Stimulated activated CD8-positive, alpha-beta memory T cell treated with anti-CD3 and anti-CD28 coated beads, Interleukin-12 subunit alpha, Interleukin-12 subunit beta, amount 100 ng/mL, for 24 hours (primary cell): ENCODE data around the gene TIGIT.

Experiments used
- DNase-seq: peaks from one replicate; pipeline ENCODE4 v3.0.0-alpha.2; 2020; ENCODE audit errors: extremely low read depth

TIGIT gene

DNA sequence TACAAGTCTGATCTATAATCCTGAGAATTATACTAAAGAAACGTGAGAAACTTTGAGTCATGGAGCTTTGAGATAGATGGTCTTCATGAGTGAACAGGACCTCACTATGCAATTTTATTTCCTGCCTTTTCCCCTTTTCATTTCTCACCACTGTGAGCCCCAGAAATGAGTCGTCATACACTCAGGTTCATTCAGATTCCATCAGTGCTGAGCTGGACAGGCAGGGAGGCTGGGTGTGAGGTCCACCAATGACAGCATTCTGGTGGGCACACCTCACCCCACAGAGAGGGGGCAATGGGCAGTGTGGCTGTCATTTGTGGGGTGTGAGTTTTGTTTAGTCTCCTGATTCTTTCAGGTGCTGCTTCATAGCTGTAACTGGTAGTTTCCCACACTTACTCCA lies 16.9 kb downstream of the TIGIT start:
- DNase-seq, result no peak

DNA sequence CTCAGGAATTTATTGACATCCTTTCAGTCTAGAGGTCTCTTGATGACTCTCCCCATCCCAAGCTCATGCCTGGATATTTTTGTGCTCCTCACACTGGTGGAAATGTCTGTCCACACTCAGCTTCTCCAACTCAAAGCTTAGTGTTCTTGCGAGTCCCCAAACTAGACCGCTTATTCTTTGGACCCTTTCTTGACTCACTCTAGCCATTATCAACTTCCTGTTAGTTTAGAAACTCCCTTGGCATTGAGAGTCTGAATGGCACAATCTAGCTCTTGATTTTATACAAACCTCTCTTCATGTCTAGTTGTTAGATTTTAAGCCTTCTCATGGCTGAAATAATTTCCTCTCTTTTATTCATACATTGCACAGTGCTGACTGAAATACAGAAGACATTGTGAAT lies 19.6 kb downstream of the TIGIT start:
- DNase-seq, result no peak

DNA sequence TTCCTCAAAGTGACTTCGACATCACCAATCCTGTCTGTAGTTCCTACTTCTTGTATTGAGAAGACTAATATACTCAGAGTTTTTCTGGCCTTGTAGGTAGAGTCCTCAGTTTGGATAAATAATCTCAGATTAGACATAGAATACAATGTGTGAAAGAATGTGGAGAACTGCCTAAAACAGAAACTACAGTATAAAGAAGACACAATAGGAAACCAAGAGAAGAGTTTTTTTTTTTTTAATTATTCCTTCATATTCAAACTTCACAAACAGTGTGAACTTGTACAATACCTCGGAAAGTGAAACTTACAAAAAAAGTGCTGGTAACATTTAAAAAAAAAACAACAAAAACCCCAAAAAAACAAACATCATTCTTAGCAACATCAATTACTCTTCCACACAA lies 20.5 kb downstream of the TIGIT start:
- no peak for DNase-seq

DNA sequence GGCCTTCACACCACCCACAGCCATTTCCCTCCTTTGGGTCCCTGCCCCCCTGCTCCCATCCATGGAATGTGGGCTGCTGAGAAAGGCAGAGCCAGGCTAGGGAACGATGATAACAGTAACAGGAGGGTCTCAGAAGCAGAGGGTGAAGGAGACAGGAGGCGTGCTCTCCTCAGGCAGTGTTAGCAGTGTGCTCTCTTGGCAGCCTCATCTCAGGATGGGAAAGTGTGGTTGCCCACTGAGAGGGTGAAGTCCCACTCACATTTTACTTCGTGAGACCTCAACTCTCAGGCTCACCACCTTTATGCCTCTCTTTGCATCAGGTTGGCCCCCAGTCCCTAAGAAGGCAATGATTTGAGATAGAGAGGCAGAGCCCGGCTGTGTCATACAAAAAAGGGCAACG lies 24.5 kb downstream of the TIGIT start:
- no peak for DNase-seq

DNA sequence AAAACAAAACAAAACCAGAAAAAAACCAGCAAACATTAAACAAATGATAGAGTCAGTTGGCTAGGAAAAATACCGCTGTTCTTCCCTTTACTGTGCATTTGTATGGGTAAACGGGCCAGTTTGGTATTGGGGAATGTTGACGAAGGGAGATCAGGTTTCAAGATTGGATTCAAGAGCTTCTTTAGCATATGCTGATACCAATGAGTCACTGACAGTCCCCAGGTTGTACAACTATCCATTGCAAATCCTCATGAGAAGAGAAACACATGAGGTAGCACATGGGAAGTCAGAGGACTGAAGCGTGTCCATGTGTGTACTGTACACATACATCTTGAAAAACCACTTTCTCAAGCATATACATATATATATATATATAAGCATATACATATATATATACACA lies 25.6 kb downstream of the TIGIT start:
- no peak for DNase-seq

DNA sequence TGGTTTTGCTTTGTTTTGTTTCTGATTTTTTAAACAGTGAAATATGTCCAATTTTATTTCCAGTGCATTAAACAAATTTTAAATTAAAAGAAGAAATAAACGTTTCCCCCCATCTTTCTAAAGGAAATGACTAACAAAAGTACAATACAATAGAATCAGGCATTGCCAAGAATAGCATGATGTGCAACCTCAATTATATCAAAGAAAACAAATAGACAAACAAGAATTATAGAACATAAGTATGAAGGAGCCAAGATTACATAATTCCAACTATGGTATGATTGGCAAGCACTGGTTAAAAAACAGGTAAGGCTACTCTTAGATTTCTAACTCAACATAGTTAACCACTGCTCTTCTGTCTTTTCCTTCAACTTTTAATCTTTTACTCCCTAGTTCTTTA lies 26.4 kb downstream of the TIGIT start:
- DNase-seq, result no peak

DNA sequence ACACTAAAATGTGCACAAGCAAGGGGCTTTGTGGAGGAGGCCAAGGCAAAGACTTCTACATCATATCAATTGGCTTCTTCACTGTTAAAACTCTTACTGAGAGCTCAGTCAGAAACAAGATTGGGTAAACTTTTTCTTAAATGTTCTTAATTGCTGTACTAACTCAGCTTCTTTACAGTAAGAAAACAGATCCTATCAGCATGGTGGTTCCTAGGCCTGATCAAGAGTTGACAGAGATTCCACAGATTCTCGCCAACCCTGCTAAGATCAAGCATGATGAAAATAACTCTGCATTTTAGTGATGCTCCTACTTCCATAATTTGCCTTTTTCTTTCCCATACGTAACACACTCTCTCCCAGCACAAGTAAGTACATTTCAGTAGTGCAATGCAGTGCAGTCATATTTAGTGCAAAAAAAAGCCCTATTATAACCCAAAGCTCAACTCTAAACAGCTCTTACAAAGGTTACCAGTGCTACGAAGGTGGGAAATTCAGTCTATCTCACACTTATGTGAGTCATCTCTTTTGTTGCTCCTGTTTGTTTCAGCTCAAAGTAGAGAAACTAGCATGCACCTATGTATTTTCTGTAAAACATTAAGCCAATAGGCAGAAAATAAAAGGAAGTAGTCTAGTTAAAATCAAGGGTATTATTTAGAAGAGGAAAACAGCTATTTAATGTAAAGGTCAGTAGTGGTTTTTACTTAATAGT lies 29.9 kb downstream of the TIGIT start:
- no peak for DNase-seq

DNA sequence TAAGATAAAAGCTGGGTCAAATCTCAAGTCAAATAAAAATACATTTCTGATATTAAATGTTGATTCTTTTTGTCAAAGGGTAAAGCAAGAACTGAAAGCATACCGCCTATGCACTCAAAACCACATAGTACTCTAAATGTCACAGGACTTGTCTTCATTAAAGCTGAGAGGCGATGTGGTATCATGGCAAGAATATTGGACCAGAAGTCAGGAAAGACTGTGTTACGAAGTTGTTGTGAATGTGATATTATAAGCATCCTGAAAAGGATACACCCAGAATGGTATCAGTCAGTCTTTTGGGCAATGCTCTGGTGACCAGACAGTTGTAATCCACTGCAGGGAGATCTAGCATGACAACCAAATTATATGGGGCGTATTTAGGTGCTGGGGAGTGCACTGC lies 33.8 kb downstream of the TIGIT start:
- no peak for DNase-seq

DNA sequence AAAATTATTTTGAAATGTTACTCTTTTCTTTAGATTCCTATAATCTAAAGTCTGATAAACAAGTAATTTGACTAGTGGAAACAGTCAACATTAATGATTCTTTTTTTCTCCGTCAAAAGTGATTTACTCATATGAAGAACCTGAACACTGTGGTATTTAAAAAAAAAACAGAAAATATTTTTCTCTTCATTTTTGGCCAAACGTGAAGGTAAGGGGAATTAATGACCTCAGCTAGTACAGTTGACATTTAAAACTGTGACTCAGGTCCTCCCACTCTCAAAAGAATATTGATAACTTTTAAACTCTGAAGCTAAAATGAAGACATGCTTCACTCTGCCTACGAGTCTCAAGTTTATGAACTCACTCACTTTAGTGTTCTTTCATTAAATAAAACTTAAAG lies 34.5 kb downstream of the TIGIT start:
- no peak for DNase-seq

DNA sequence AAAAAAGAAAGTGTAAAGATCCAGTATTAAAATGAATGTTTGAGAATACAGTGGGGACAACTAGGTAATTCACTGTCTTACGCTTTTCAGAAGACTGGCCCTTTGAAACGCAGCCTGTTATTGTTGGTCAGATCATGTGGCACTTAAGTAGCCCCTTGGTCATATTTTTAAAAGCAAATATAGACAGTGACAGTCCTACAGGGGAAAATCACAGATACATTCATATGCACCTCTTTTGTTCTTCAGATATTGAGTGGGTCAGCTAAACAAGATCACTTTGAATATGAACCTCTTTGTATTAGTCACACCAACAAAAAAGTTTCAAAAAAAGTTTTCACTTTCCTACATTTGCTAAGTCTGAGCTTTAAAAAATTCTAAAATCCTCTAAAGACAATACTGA lies 36.0 kb downstream of the TIGIT start:
- no peak for DNase-seq

DNA sequence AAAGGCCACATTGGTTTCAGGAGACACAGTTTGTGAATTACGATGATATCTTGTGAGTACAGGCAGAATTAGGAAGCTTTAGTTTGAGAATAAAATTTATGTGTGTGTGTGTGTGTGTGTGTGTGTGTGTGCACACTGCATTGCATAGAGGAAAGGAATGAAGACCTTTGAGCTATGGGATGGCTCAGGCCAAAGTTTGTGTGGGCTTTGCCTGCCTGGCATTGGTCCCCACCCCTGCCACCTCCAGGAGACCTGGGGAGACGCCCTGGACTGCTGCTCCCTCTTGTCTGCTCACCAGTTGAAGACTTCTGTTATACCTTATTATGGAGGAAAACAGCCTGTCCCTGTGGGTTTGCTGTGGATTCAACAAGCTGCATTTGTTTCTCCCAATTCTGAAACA lies 37.2 kb downstream of the TIGIT start:
- DNase-seq, result no peak

DNA sequence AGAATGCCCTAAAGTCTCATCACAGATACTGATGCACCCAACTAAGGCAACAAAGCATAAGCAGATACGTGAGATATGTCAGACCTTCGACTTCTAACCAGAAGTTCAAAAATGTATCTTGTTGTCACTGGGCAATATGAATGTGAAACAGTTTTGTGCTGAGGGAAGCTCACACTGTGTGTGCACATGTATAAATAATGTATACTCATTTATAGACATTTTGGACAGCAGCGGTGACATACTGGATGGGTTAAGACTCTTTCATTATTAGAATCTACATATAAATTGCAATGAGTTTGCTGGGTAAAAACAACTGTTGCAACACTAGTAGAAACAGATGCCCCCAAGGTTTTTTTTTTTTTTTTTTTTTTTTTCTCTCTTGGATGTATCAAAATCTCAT lies 37.9 kb downstream of the TIGIT start:
- no peak for DNase-seq

DNA sequence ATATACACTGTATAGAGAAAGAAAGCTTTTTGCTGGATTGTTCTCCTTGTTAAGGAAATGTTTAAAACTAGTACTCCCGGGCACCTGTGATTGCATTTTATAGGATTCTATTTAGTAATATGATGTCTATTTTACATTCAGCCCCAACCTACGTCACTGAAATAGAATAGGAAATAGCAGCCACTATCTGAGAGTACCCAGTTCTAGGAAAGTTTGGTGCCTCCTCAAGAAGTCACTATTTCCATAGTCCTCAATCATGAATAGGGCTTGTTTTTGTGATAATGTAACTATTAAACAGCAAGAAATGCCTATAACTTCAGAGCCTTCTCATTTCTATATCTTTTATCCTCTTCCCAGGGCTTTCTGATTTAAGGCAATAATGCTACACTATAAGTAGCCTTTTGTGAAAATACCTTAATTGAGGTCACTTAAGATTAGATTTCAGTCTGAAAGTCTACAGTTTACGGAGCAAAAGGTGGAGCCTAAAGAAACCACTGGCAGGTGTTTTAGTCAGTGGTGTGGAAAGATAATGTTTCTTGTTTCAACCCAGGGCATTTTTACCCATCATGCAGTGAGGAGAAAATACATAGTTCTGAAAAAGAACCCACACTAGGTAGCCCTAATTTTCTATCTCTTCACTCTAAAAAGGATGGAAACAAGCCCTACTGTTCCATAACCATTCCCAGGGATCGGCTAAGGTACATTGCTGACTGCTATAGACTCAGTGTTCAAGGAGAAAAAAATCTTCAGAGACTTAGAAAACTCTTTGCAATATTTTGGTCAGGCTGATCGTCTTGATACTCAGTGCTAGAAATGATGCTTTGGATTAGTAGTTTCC lies 38.7 kb downstream of the TIGIT start:
- DNase-seq, result no peak

DNA sequence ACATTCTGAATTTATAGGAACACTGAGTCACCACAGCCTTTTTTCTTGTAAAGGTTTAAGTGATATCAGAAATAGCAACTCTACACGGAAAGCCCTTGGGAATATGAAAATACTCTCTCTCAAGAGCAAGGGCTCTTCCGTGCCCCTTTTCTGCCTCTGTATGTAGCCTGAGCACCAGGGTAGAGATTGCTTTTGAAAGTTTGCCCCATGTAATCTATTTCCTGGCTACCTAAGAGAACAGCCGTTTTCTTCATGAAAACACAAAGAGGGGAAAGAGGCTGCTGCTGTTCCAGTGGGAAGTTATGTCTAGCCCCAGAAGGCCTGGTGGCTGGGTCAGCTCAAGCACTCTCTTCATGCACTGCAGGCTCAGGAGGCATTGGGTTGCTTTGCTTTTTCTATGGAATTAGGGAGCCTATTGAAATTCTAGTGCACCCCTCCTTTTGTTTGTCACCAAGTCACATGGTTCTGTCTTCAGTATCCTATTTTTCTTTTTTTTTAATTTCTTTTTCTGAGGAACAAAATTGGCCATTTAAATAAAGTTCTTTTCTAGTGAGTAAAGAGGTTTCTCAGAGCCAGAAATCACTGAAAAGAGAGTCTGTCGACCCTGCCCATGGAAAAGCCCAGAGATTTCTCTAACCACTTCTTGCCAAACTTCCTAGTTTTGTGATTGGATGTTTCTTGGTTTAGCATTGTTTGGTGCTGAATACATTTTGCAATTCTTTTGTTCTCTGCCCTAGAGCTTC lies 39.5 kb downstream of the TIGIT start:
- DNase-seq, result no peak

DNA sequence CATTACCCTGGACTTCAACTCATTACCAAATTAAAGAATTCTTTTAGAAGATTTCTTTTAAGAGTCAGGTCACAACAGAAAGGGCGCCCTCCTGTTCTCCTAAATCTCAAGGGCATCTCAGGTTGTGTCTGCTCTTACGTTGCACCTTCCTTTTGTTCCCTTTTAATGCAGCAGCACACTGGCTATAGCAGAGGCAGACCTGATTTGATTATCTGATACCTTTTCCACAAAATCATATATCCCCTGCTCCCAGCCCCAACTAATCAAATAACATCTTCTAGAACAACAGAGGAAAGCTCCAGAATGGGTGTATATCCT lies 40.1 kb downstream of the TIGIT start:
- no peak for DNase-seq

DNA sequence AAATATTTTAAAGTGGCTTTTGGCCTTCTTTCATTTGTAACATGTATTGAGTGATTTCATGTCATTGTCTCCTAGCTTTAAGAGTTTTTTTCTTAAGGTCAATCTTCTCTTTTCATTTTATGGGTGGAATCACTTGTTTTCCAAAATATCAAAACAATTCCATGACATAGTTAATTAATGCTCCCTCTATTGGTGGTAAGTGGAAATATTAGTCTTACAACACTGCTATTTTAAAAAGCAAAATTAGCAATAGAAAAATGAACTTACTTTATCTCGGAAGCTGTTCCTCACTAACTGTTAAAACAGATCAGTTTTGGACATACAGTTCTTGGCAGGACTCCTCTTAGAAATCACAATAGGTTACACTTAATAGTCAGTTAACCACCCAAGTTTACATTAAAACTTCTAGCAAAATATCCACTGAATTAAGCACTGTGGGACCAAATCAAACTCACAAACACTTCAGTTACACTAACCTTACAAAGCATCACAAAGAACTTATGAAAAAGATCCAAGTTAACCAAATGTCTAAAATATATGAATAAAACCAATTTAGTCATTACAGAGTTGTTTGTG lies 42.4 kb downstream of the TIGIT start:
- no peak for DNase-seq

DNA sequence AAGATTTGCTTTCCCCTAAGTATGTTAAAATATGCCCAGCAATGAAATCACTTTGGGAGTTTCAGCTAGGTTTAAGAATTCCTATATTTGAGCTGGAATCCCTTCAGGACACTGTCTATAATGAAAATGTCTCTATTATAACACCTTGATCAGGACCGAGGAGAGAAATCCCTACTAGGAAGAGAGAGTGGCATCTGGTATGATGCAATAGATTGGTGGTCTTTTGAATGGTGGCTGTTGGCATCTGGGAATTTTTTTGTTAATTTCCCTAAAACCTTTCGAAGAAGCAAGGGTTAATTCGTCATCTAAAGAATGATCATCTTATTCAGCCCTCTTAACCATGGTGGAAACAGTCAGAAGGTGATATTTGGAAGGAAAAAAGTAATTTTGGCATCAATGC lies 43.0 kb downstream of the TIGIT start:
- no peak for DNase-seq

DNA sequence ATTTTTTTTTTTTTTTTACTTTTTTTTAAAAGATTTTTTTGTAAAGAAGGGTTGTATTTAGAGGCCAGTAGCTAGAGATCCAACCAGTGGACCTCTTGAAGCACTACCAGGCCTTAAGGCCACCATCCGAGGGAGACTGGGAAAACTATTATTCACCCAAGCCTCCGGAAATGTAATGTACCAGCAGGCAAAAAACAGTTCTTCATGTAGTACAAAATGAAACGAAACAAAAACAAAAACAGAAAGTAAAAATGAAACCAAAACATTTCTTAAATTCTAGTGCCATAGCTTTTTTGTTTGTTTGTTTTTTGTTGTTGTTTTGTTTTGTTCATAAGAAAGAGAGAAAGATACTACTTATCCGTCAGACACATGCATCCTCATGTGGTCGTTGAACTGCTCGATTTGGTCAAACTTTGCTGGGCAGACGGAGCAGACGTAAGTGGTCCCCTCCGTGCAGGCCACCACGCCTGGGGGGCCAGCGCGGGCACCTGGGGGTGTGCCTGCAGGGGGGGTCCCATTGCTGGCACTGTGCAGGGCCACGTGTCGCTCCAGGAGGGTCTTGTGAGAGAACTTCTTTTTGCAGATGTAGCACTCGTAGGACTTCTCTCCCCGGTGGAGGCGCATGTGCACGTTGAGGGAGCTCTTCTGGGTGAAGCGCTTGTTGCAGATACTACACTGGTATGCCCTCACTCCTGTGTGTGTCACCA lies 45.0 kb downstream of the TIGIT start:
- DNase-seq, result no peak

DNA sequence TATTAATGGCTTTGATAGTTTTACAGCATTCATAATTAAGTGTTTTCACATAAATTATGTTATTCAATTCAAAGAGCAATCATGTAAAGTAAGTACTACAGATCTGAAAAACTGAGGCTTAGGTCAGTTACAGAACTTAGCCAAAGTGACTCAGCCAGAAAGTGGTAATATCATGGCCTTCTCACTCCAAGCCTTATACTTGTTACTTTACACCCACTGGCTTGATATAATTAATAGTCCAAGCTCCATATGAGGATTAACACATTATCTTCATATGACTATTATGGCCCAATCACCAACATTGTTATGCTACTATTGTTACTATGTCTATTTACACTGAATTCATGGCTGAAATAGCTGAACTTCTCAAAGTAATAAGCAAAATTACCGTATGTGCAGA lies 50.7 kb downstream of the TIGIT start:
- DNase-seq, result no peak

DNA sequence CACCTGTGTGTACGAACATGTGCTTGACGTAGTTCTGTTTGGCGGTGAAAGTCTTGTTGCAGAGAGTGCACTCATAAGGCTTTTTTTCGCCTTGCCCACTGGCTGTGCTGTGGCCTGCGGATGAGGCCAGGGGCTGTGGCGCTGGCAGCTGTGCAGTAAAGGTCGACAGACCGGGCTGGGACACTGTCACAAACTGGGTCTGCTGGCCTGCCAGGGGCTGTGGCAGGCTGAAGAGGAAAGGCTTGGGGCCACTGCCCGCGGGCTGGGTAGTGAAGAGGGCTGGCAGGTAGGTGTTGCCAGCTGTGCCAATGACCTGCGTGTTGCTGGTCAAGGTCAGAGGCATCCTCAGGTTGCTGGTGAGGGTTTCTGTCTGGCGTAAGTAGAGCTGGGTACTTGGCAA lies 56.4 kb downstream of the TIGIT start:
- no peak for DNase-seq

DNA sequence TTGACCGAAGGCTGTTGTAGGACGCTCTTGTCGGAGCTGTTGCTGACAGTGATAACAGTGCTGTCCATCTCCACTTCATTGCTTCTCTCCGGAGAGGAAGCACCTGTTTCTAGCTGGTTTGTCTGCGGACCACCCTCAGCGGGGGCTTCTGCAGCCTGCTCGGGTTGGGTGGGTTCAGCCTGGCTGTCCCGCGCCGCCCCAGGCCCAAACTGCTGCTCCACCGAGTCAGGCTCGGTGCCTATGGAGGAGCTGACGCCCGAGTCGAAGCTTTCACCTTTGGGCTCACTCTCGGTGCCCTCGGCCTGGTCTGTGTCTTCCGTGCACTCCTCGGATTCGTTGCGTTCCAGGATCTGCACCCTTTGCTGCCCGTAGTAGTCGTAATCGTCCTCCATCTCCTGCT lies 56.9 kb downstream of the TIGIT start:
- DNase-seq, result no peak
